DMS114 treated with DMSO at 0.1 percent for 48 hours (cell line): ENCODE measurements around the gene PPCDC.

Experiments used
- DNase-seq: peaks from one replicate; lab custom pipeline; 2025; ENCODE audit not compliant: unreplicated experiment; lab: John Stamatoyannopoulos, UW

PPCDC gene

GRCh38 chr15:75043509-75044257 lies 20.3 kb downstream of the PPCDC start:
- no peak for DNase-seq

- no peak for DNase-seq
Observed at GRCh38 chr15:75044258-75044878, 21.0 kb downstream of the PPCDC start.

GRCh38 chr15:75045332-75046015 lies 22.1 kb downstream of the PPCDC start:
- DNase-seq: no peak

GRCh38 chr15:75048394-75048793 lies 25.0 kb downstream of the PPCDC start:
- DNase-seq: no peak

GRCh38 chr15:75049392-75049791 lies 26.0 kb downstream of the PPCDC start:
- DNase-seq: no peak

GRCh38 chr15:75050283-75050682 lies 26.9 kb downstream of the PPCDC start:
- no peak for DNase-seq

GRCh38 chr15:75051191-75051608 lies 27.8 kb downstream of the PPCDC start:
- DNase-seq: no peak

GRCh38 chr15:75051711-75052110 lies 28.3 kb downstream of the PPCDC start:
- DNase-seq: no peak

- no peak for DNase-seq
Observed at GRCh38 chr15:75052972-75053747, 29.8 kb downstream of the PPCDC start.

- DNase-seq: no peak
Observed at GRCh38 chr15:75053748-75054125, 30.3 kb downstream of the PPCDC start.

GRCh38 chr15:75054172-75054897 lies 30.9 kb downstream of the PPCDC start:
- no peak for DNase-seq

GRCh38 chr15:75056036-75056435 lies 32.6 kb downstream of the PPCDC start:
- DNase-seq: no peak

GRCh38 chr15:75058127-75058905 lies 34.9 kb downstream of the PPCDC start:
- DNase-seq: no peak

GRCh38 chr15:75059607-75060006 lies 36.2 kb downstream of the PPCDC start:
- no peak for DNase-seq

GRCh38 chr15:75061272-75061671 lies 37.9 kb downstream of the PPCDC start:
- no peak for DNase-seq

GRCh38 chr15:75062706-75063105 lies 39.3 kb downstream of the PPCDC start:
- no peak for DNase-seq

- DNase-seq: no peak
Observed at GRCh38 chr15:75063338-75063737, 39.9 kb downstream of the PPCDC start.

- DNase-seq: no peak
Observed at GRCh38 chr15:75063889-75064288, 40.5 kb downstream of the PPCDC start.

- no peak for DNase-seq
Observed at GRCh38 chr15:75064846-75065245, 41.5 kb downstream of the PPCDC start.

GRCh38 chr15:75065467-75065850 lies 42.1 kb downstream of the PPCDC start:
- no peak for DNase-seq
